Measurements from ENCODE around the gene ILKAP.

The ILKAP gene

GRCh38 chr2:238123991-238124470, 79.5 kb downstream of the ILKAP start:
- Histone ChIP-seq H3K79me2 (ENCODE audit: control insufficient read depth, insufficient read depth, low read length, poor library complexity) (no peaks in the 10 kb centered on the region), H3K4me3 (ENCODE audit: low read depth, low read length) (peak overlapping the region; percentile 31), H2BK12ac (ENCODE audit: low read length) (no peak overlapping the region), H3K79me1 (ENCODE audit: low read length) (no peaks in the 10 kb centered on the region), H3K9me3 (ENCODE audit: insufficient read depth, low read depth, low read length) (peaks cover 3% of the 10 kb centered on the region), H3K4ac (ENCODE audit: low read depth, low read length) (no peak overlapping the region), H2BK120ac (ENCODE audit: insufficient read depth, low read length, poor library complexity) (no peak overlapping the region), H2AK5ac (ENCODE audit: low read length) (no peak overlapping the region), H3K27ac (ENCODE audit: low read depth, low read length) (no peak overlapping the region), H3K4me1 (ENCODE audit: control insufficient read depth in 1 of 2, insufficient read depth in 2 of 2, low read length in 2 of 2) (no peaks in the 10 kb centered on the region), H4K8ac (ENCODE audit: low read depth, low read length) (no peak overlapping the region), H4K12ac (ENCODE audit: low read depth, low read length) (no peak overlapping the region), H4K91ac (ENCODE audit: low read depth, low read length) (no peak overlapping the region), H3K18ac (ENCODE audit: low read length) (no peak overlapping the region), H3K23ac (ENCODE audit: low read length) (no peak overlapping the region), H3K27me3 (ENCODE audit: insufficient read depth, low read length) (no peaks in the 10 kb centered on the region), H3K9ac (ENCODE audit: low read length) (no peak overlapping the region), H3K14ac (ENCODE audit: low read length) (no peak overlapping the region), H3K36me3 (ENCODE audit: control insufficient read depth in 1 of 2, insufficient read depth in 2 of 2, low read length in 2 of 2) (no peaks in the 10 kb centered on the region), H2AFZ (ENCODE audit: insufficient read depth, low read length, poor library complexity) (no peak overlapping the region), H3K4me2 (ENCODE audit: low read length) (no peak overlapping the region), H2BK5ac (ENCODE audit: low read depth, low read length, poor library complexity) (no peak overlapping the region)
- no peak for DNase-seq
- no CpG with 5 or more reads among the region's 14 CpGs for WGBS (ENCODE audit: extremely low coverage, insufficient coverage, insufficient read length)

- WGBS (ENCODE audit: extremely low coverage, insufficient coverage, insufficient read length) = no CpG with 5 or more reads among the region's 22 CpGs
Observed at GRCh38 chr2:238123218-238123971, 80.1 kb downstream of the ILKAP start.

DNA sequence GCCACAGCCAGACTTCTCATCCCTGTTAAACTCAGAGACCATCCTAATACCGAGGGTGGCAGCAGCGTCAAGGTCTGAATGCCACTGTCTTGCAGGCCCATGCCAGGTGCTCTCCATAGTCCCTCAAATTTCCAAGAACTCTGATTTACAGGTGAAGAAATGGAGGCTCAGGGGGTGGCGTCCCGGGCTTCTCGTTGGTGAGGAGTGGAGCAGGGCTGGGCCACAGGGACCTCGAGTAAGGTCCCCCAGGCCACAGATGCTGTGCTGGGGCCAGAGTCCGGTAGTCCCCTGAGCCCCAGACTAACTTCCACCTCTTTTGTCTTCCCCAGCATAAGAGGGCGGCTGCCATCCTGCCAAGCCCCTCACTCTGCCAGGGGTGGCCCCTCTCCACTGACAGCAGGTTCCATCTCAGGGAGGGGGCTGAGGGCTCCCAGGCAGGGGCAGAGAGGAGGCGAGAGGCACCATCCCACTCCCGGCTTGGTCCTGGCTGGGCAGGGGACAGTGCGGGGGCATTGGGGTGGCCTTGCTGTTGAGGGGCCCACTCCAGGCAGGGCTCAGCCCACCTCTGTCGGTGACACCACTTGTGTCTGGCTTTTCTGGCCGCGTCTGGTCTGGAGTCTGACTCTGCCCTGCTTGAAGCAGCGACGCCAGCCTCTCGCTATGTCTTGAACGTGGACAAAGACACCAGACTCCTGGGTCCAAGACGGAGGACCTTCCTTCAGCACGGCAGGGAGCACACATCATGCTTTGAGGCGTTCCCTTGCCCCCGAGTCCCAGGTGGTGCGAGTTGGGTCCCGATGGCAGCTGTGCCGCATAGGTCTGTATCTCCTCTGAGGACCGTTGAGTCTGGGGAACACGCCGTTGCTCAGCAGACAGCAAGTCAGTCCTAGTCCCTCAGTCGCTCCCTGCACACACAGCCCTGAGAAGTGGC, 80.9 kb downstream of the ILKAP start:
- WGBS (ENCODE audit: extremely low coverage, insufficient coverage, insufficient read length) = no CpG with 5 or more reads among the region's 29 CpGs
- H3K79me1 ChIP-seq (ENCODE audit: low read length) = no peaks in the 10 kb centered on the region

More at GRCh38 chr2:238123218-238123971, 80.1 kb downstream of the ILKAP start:
- H3K9ac ChIP-seq (ENCODE audit: low read length) = no peak overlapping the region
- H3K79me1 ChIP-seq (ENCODE audit: low read length) = no peaks in the 10 kb centered on the region
- H2BK120ac ChIP-seq (ENCODE audit: insufficient read depth, low read length, poor library complexity) = no peak overlapping the region
- H3K9me3 ChIP-seq (ENCODE audit: insufficient read depth, low read depth, low read length) = peaks cover 3% of the 10 kb centered on the region
- H3K14ac ChIP-seq (ENCODE audit: low read length) = no peak overlapping the region
- H3K4me1 ChIP-seq (ENCODE audit: control insufficient read depth in 1 of 2, insufficient read depth in 2 of 2, low read length in 2 of 2) = no peaks in the 10 kb centered on the region
- H4K8ac ChIP-seq (ENCODE audit: low read depth, low read length) = no peak overlapping the region
- no peak overlapping the region for H3K4me3 ChIP-seq (ENCODE audit: low read depth, low read length)
- no peak overlapping the region for H2BK12ac ChIP-seq (ENCODE audit: low read length)
- no peak overlapping the region for H3K4ac ChIP-seq (ENCODE audit: low read depth, low read length)
- no peak for DNase-seq
- no peak overlapping the region for H2AK5ac ChIP-seq (ENCODE audit: low read length)
- H4K12ac ChIP-seq (ENCODE audit: low read depth, low read length) = no peak overlapping the region
- H3K36me3 ChIP-seq (ENCODE audit: control insufficient read depth in 1 of 2, insufficient read depth in 2 of 2, low read length in 2 of 2) = no peaks in the 10 kb centered on the region
- H3K79me2 ChIP-seq (ENCODE audit: control insufficient read depth, insufficient read depth, low read length, poor library complexity) = no peaks in the 10 kb centered on the region
- no peak overlapping the region for H4K91ac ChIP-seq (ENCODE audit: low read depth, low read length)
- no peaks in the 10 kb centered on the region for H3K27me3 ChIP-seq (ENCODE audit: insufficient read depth, low read length)
- no peak overlapping the region for H3K27ac ChIP-seq (ENCODE audit: low read depth, low read length)
- no peak overlapping the region for H3K23ac ChIP-seq (ENCODE audit: low read length)
- H3K18ac ChIP-seq (ENCODE audit: low read length) = no peak overlapping the region
- H3K4me2 ChIP-seq (ENCODE audit: low read length) = no peak overlapping the region
- no peak overlapping the region for H2BK5ac ChIP-seq (ENCODE audit: low read depth, low read length, poor library complexity)
- H2AFZ ChIP-seq (ENCODE audit: insufficient read depth, low read length, poor library complexity) = no peak overlapping the region

GRCh38 chr2:238121511-238122286, 81.8 kb downstream of the ILKAP start:
- H2AFZ ChIP-seq (ENCODE audit: insufficient read depth, low read length, poor library complexity) = no peak overlapping the region
- H3K14ac ChIP-seq (ENCODE audit: low read length) = no peak overlapping the region
- H4K8ac ChIP-seq (ENCODE audit: low read depth, low read length) = no peak overlapping the region
- H4K12ac ChIP-seq (ENCODE audit: low read depth, low read length) = no peak overlapping the region
- H3K4me2 ChIP-seq (ENCODE audit: low read length) = no peak overlapping the region
- H3K18ac ChIP-seq (ENCODE audit: low read length) = no peak overlapping the region
- H4K91ac ChIP-seq (ENCODE audit: low read depth, low read length) = no peak overlapping the region
- no CpG with 5 or more reads among the region's 27 CpGs for WGBS (ENCODE audit: extremely low coverage, insufficient coverage, insufficient read length)
- no peak overlapping the region for H2BK120ac ChIP-seq (ENCODE audit: insufficient read depth, low read length, poor library complexity)
- peaks cover 3% of the 10 kb centered on the region for H3K9me3 ChIP-seq (ENCODE audit: insufficient read depth, low read depth, low read length)
- H2AK5ac ChIP-seq (ENCODE audit: low read length) = no peak overlapping the region
- peak overlapping the region; percentile 21 for H3K4me3 ChIP-seq (ENCODE audit: low read depth, low read length)
- H3K79me2 ChIP-seq (ENCODE audit: control insufficient read depth, insufficient read depth, low read length, poor library complexity) = no peaks in the 10 kb centered on the region
- no peaks in the 10 kb centered on the region for H3K4me1 ChIP-seq (ENCODE audit: control insufficient read depth in 1 of 2, insufficient read depth in 2 of 2, low read length in 2 of 2)
- H2BK12ac ChIP-seq (ENCODE audit: low read length) = no peak overlapping the region
- H3K36me3 ChIP-seq (ENCODE audit: control insufficient read depth in 1 of 2, insufficient read depth in 2 of 2, low read length in 2 of 2) = no peaks in the 10 kb centered on the region
- no peak overlapping the region for H3K9ac ChIP-seq (ENCODE audit: low read length)
- no peaks in the 10 kb centered on the region for H3K27me3 ChIP-seq (ENCODE audit: insufficient read depth, low read length)
- no peak overlapping the region for H3K4ac ChIP-seq (ENCODE audit: low read depth, low read length)
- no peak overlapping the region for H3K23ac ChIP-seq (ENCODE audit: low read length)
- H2BK5ac ChIP-seq (ENCODE audit: low read depth, low read length, poor library complexity) = no peak overlapping the region
- DNase-seq = no peak
- no peak overlapping the region for H3K27ac ChIP-seq (ENCODE audit: low read depth, low read length)
- H3K79me1 ChIP-seq (ENCODE audit: low read length) = no peaks in the 10 kb centered on the region

More for the DNA sequence above, 80.9 kb downstream of the ILKAP start:
- no peak overlapping the region for H3K4me2 ChIP-seq (ENCODE audit: low read length)
- no peak overlapping the region for H3K14ac ChIP-seq (ENCODE audit: low read length)
- H3K36me3 ChIP-seq (ENCODE audit: control insufficient read depth in 1 of 2, insufficient read depth in 2 of 2, low read length in 2 of 2) = no peaks in the 10 kb centered on the region
- no peak overlapping the region for H2AFZ ChIP-seq (ENCODE audit: insufficient read depth, low read length, poor library complexity)
- H4K12ac ChIP-seq (ENCODE audit: low read depth, low read length) = no peak overlapping the region
- H2BK120ac ChIP-seq (ENCODE audit: insufficient read depth, low read length, poor library complexity) = no peak overlapping the region
- no peak for DNase-seq
- H2BK12ac ChIP-seq (ENCODE audit: low read length) = no peak overlapping the region
- H3K27ac ChIP-seq (ENCODE audit: low read depth, low read length) = no peak overlapping the region
- no peak overlapping the region for H3K18ac ChIP-seq (ENCODE audit: low read length)
- peaks cover 3% of the 10 kb centered on the region for H3K9me3 ChIP-seq (ENCODE audit: insufficient read depth, low read depth, low read length)
- H3K27me3 ChIP-seq (ENCODE audit: insufficient read depth, low read length) = no peaks in the 10 kb centered on the region
- no peaks in the 10 kb centered on the region for H3K79me2 ChIP-seq (ENCODE audit: control insufficient read depth, insufficient read depth, low read length, poor library complexity)
- no peaks in the 10 kb centered on the region for H3K4me1 ChIP-seq (ENCODE audit: control insufficient read depth in 1 of 2, insufficient read depth in 2 of 2, low read length in 2 of 2)
- H2AK5ac ChIP-seq (ENCODE audit: low read length) = no peak overlapping the region
- no peak overlapping the region for H2BK5ac ChIP-seq (ENCODE audit: low read depth, low read length, poor library complexity)
- no peak overlapping the region for H4K8ac ChIP-seq (ENCODE audit: low read depth, low read length)
- no peak overlapping the region for H3K23ac ChIP-seq (ENCODE audit: low read length)
- H3K4me3 ChIP-seq (ENCODE audit: low read depth, low read length) = no peak overlapping the region
- no peak overlapping the region for H3K4ac ChIP-seq (ENCODE audit: low read depth, low read length)
- no peak overlapping the region for H3K9ac ChIP-seq (ENCODE audit: low read length)
- H4K91ac ChIP-seq (ENCODE audit: low read depth, low read length) = no peak overlapping the region

All from trophoblast cell (in vitro differentiated cells and primary cell).